ENCODE data around the gene PDZRN4. TPM values are rescaled to one million over a fixed set of nuclear protein-coding genes. Genes with fewer than 3 reads are reported as not detected.

PDZRN4 gene
- total RNA-seq, 4 donors from 2014 or later, result 1.1 to 14.0 (median 4.5) TPM

DNA sequence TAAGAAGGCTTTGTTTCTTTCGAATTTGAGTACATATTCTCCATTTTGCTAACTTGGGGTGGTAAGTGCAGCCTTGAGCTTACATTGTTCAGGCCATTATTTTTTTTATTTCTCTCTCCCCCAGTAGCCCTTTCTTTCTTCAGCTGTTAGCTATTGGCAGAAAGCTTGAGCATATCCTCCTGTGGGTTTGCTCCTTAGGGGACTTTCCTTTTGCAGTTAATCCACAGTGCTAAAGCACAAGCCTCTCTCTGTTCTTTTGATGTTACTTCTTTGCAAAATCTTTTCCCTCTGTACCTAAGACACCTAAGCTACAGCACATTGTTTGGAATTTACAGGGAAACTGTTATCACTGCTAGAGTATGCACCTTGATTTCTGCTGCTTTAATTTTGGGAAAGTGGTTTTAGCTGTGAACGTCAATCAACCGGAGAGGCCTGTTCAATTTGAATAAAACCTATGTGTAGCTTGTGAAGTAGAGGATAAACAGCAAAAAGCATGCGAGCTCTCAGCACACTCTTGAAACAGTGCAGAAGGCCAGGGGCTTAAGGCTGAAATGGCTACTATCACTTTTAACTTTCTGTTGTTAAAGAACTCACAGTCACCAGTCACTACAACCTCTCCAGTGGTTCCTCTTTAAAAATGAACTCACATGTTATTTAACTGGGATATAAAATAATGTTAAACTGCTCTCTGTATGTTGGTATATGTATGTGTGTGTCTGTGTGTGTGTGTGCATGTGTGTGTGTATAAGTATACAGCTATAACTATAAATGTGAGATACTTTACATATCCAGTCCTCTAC is 139.2 kb downstream of the PDZRN4 start:
- Histone ChIP-seq H3K4me1 (no peaks in the 10 kb centered on the region), H3K4me3 (no peak overlapping the region), H3K9me3 (no peaks in the 10 kb centered on the region), H3K36me3 (no peaks in the 10 kb centered on the region), H3K27ac (no peak overlapping the region), H3K27me3 (no peaks in the 10 kb centered on the region)
- DNase-seq, result no peak
- TF ChIP-seq, protein P1, sequence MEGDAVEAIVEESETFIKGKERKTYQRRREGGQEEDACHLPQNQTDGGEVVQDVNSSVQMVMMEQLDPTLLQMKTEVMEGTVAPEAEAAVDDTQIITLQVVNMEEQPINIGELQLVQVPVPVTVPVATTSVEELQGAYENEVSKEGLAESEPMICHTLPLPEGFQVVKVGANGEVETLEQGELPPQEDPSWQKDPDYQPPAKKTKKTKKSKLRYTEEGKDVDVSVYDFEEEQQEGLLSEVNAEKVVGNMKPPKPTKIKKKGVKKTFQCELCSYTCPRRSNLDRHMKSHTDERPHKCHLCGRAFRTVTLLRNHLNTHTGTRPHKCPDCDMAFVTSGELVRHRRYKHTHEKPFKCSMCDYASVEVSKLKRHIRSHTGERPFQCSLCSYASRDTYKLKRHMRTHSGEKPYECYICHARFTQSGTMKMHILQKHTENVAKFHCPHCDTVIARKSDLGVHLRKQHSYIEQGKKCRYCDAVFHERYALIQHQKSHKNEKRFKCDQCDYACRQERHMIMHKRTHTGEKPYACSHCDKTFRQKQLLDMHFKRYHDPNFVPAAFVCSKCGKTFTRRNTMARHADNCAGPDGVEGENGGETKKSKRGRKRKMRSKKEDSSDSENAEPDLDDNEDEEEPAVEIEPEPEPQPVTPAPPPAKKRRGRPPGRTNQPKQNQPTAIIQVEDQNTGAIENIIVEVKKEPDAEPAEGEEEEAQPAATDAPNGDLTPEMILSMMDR (IDR thresholded peaks at IDR 0.05), result no peak
- TF ChIP-seq POLR2A (IDR thresholded peaks at IDR 0.05), result no peak

GRCh38 chr12:41333974-41334373 is 145.9 kb downstream of the PDZRN4 start:
- Histone ChIP-seq H3K4me1 (no peaks in the 10 kb centered on the region), H3K4me3 (no peak overlapping the region), H3K27ac (no peak overlapping the region), H3K36me3 (no peaks in the 10 kb centered on the region), H3K27me3 (no peaks in the 10 kb centered on the region), H3K9me3 (no peaks in the 10 kb centered on the region)
- DNase-seq, result no peak
- TF ChIP-seq, protein P1 (IDR thresholded peaks at IDR 0.05), result no peak
- no peak for TF ChIP-seq POLR2A (IDR thresholded peaks at IDR 0.05)

DNA sequence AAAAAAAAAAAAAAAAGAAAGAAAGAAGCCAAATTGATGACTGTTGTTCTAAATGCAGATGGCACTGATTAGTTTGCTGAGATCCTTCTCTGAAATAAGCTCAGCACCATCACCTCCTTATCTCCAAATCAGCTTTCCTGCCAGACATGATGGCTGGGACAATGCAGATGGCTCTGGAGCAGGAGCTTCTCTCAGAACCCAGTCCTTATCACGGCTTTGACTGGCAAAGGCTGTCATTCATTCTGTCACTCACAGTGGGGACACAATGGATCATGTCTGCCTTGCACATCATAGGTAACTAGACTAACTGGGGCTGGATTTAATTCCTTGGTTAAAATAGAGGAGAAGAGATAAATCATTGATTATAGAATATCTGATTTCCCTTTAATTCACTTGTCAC is 146.3 kb downstream of the PDZRN4 start:
- Histone ChIP-seq H3K4me3 (no peak overlapping the region), H3K9me3 (no peaks in the 10 kb centered on the region), H3K27ac (no peak overlapping the region), H3K36me3 (no peaks in the 10 kb centered on the region), H3K27me3 (no peaks in the 10 kb centered on the region), H3K4me1 (no peaks in the 10 kb centered on the region)
- no peak for DNase-seq
- TF ChIP-seq, protein P1 (IDR thresholded peaks at IDR 0.05), result no peak
- no peak for TF ChIP-seq POLR2A (IDR thresholded peaks at IDR 0.05)

DNA sequence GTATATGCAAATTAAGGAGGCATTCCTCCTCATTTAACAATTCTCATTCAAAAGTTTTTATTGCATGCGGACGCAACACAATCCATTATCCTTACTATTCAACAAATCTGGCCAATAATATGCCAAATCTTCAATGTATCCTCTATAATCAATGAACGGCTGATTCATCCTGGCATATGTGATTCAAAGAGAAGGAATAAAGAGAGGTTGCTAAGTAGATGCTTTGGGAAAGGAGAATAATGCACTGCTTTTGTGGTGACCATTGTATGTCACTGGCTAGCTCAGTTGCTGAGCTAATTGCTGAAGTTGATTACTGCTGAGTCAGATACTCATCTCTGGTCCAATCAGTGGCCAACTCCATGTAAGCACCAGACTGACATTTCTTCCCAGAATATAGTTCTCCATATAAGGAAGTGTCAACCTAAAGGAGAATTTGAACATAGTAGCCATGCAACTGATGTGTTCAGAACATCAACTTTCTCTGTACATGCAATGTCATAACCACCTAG is 148.0 kb downstream of the PDZRN4 start:
- Histone ChIP-seq H3K27ac (no peak overlapping the region), H3K4me1 (no peaks in the 10 kb centered on the region), H3K4me3 (no peak overlapping the region), H3K9me3 (no peaks in the 10 kb centered on the region), H3K27me3 (no peaks in the 10 kb centered on the region), H3K36me3 (no peaks in the 10 kb centered on the region)
- TF ChIP-seq, protein P1 (IDR thresholded peaks at IDR 0.05), result no peak
- TF ChIP-seq POLR2A (IDR thresholded peaks at IDR 0.05), result no peak
- DNase-seq, result no peak

GRCh38 chr12:41339784-41340183 is 151.7 kb downstream of the PDZRN4 start:
- Histone ChIP-seq H3K27ac (no peak overlapping the region), H3K27me3 (no peaks in the 10 kb centered on the region), H3K36me3 (no peaks in the 10 kb centered on the region), H3K9me3 (no peaks in the 10 kb centered on the region), H3K4me3 (no peak overlapping the region), H3K4me1 (no peaks in the 10 kb centered on the region)
- TF ChIP-seq POLR2A (IDR thresholded peaks at IDR 0.05), result no peak
- TF ChIP-seq, protein P1 (IDR thresholded peaks at IDR 0.05), result no peak
- no peak for DNase-seq

All from Peyer's patch (tissue), 4 donors.